ENCODE results near the gene MBNL1. TPM values are rescaled to one million over a fixed set of nuclear protein-coding genes. Genes with fewer than 3 reads are reported as not detected.

The MBNL1 gene
- total and polyA plus RNA-seq, 2 donors (not counting 3 experiments of a cell fraction or from before 2014, with no cell fraction given), result 179 to 362 TPM

DNA sequence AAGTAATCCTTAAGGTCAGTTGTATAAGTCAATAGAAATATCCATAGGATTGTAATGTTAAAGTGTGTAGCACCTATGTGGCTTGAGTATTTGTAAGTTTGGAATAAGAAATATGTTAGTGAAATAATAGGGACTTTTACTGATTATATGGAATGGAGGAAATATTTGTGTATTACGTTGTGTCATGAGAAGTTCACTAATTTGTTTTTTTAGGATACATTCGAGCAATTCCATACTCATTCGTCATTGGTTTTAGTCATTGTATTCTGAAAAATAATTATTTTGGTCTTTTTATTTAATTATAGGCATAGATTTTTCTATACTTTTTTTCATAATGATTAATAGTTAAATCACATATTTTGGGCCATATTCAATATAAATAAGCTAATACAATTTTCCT, 21.0 kb downstream of the MBNL1 start:
- POLR2A ChIA-PET, result interaction anchor here (0.9 kb wide), 1 partner anchor 62 kb away, joined by 3 read pairs; no protein-coding TSS in a partner anchor
- intact Hi-C loops (cut with micrococcal nuclease) (loop anchor here (1.0 kb wide), 1 partner anchor 8 kb away; no protein-coding TSS in a partner anchor), dilution Hi-C loops (cut with MboI; ENCODE audit: extremely low pct_ligation_motif_present, low sequenced_read_pairs) (no loop called here)
- Histone ChIP-seq H3K27ac (ENCODE audit: insufficient read depth, low read depth, low read length) (peak overlapping the region; percentile 37), H3K4me2 (ENCODE audit: insufficient read depth, low read length) (peak overlapping the region; percentile 20), H3K4me3 (replicated peaks in 1 of 3; ENCODE audit: insufficient read depth in 1 of 3, low read depth in 1 of 3, low read length in 3 of 3) (no peak overlapping the region), H3K4me1 (ENCODE audit: control insufficient read depth, extremely low read depth, insufficient read depth, low read length) (peaks cover 49% of the 10 kb centered on the region), H4K20me1 (replicated peaks; ENCODE audit: control insufficient read depth, extremely low read depth, insufficient read depth, low read length) (peaks cover 26% of the 10 kb centered on the region), H2AFZ (ENCODE audit: low read depth, low read length) (no peak overlapping the region), H3K9me1 (replicated peaks; ENCODE audit: control insufficient read depth, extremely low read depth, insufficient read depth, low read length) (no peaks in the 10 kb centered on the region), H3K9ac (replicated peaks; ENCODE audit: extremely low read depth, insufficient read depth, low read length) (no peak overlapping the region), H3K9me3 (replicated peaks; ENCODE audit: control insufficient read depth, insufficient read depth, low read length) (no peaks in the 10 kb centered on the region), H3K36me3 (ENCODE audit: control insufficient read depth in 2 of 2, extremely low read depth in 1 of 2, insufficient read depth in 2 of 2, low read length in 2 of 2) (peaks cover 0 to 2% of the 10 kb centered on the region in 2 experiments), H3K79me2 (ENCODE audit: control insufficient read depth, insufficient read depth, low read length) (peaks cover 96% of the 10 kb centered on the region), H3K27me3 (ENCODE audit: control insufficient read depth in 2 of 2, insufficient read depth in 2 of 2, low read length in 2 of 2) (no peaks in the 10 kb centered on the region)
- CTCF ChIA-PET, result interaction anchor here (1.0 to 1.4 kb wide), 3 partner anchors 9 to 17 kb away, joined by 3 to 5 read pairs (median 4); no protein-coding TSS in a partner anchor
- FAIRE-seq (no peak), DNase-seq (ENCODE audit: low read depth, low spot score) (no peak)
- TF ChIP-seq, protein P1, sequence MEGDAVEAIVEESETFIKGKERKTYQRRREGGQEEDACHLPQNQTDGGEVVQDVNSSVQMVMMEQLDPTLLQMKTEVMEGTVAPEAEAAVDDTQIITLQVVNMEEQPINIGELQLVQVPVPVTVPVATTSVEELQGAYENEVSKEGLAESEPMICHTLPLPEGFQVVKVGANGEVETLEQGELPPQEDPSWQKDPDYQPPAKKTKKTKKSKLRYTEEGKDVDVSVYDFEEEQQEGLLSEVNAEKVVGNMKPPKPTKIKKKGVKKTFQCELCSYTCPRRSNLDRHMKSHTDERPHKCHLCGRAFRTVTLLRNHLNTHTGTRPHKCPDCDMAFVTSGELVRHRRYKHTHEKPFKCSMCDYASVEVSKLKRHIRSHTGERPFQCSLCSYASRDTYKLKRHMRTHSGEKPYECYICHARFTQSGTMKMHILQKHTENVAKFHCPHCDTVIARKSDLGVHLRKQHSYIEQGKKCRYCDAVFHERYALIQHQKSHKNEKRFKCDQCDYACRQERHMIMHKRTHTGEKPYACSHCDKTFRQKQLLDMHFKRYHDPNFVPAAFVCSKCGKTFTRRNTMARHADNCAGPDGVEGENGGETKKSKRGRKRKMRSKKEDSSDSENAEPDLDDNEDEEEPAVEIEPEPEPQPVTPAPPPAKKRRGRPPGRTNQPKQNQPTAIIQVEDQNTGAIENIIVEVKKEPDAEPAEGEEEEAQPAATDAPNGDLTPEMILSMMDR (IDR thresholded peaks at IDR 0.05; ENCODE audit: extremely low read depth in 1 of 2, insufficient read depth in 1 of 2, low read depth in 1 of 2, low read length in 2 of 2), result no peak
- TF ChIP-seq JUN (IDR thresholded peaks at IDR 0.05; ENCODE audit: borderline replicate concordance, insufficient read depth, insufficient read length, low read depth), result peak; percentile 2
- TF ChIP-seq POLR2A (IDR thresholded peaks at IDR 0.05; ENCODE audit: low read depth, low read length), result no peak
- TF ChIP-seq, protein P2, sequence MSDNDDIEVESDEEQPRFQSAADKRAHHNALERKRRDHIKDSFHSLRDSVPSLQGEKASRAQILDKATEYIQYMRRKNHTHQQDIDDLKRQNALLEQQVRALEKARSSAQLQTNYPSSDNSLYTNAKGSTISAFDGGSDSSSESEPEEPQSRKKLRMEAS (IDR thresholded peaks at IDR 0.05; ENCODE audit: insufficient read depth, insufficient read length), result no peak
- TF ChIP-seq POLR2AphosphoS5 (IDR thresholded peaks at IDR 0.05; ENCODE audit: insufficient read depth, low read depth, low read length), result no peak
- no TSS peak for BruUV-seq (replicated peaks)
